ENCODE measurements around the gene SCP2D1. TPM values are rescaled to one million over a fixed set of nuclear protein-coding genes. Genes with fewer than 3 reads are reported as not detected.
"Not testable (repeated sequence)": the region's sequence is repeated elsewhere in the genome, so short reads cannot be mapped to it uniquely, and the experiment has no call there.

Gene SCP2D1
- total RNA-seq, result not detected

GRCh38 chr20:18813483-18813882 is at the start of gene SCP2D1:
TSS of gene SCP2D1 (plus strand) at chr20:18813783. CDS start at chr20:18813816, 33 bp downstream.
- in situ Hi-C loops (cut with MboI; ENCODE audit: low pct_unique_long_range_greater_than_20kb in 2 of 9, low sequenced_read_pairs in 9 of 9, unreplicated experiment in 9 of 9), result no loop called here
- Histone ChIP-seq H3K4me3 (no peak within 1 kb of the TSS), H3K27ac (no peak within 1 kb of the TSS), H3K4me1 (replicated peaks in 1 of 2) (no peaks in the 10 kb centered on the region)
- ATAC-seq (replicated peaks in 6 of 8), result no peak
- 30 to 83% (median 48%) methylated on average over 1 to 2 of the region's 3 CpGs; no CpG with 5 or more reads in 4 of the 10 experiments for WGBS, 10 experiments

GRCh38 chr20:18767676-18768075 is 45.9 kb upstream of the SCP2D1 start:
- no peak for ATAC-seq (replicated peaks in 6 of 8)
- Histone ChIP-seq H3K4me3 (no peak overlapping the region), H3K27ac (no peak overlapping the region), H3K4me1 (replicated peaks in 1 of 2) (no peaks in the 10 kb centered on the region)
- 25 to 100% (median 72%) methylated on average over 1 to 3 of the region's 5 CpGs; no CpG with 5 or more reads in 2 of the 10 experiments for WGBS, 10 experiments
- in situ Hi-C loops (cut with MboI; ENCODE audit: low pct_unique_long_range_greater_than_20kb in 2 of 9, low sequenced_read_pairs in 9 of 9, unreplicated experiment in 9 of 9), result no loop called here

GRCh38 chr20:18773566-18773965 is 40.0 kb upstream of the SCP2D1 start:
- WGBS, 10 experiments, result 57 to 100% (median 83%) methylated on average over 1 of the region's 1 CpG; no CpG with 5 or more reads in 2 of the 10 experiments
- no peak overlapping the region for H3K27ac ChIP-seq
- in situ Hi-C loops (cut with MboI; ENCODE audit: low pct_unique_long_range_greater_than_20kb in 2 of 9, low sequenced_read_pairs in 9 of 9, unreplicated experiment in 9 of 9), result no loop called here
- peaks cover 0 to 2% of the 10 kb centered on the region in 2 donors for H3K4me1 ChIP-seq (replicated peaks in 1 of 2)
- H3K4me3 ChIP-seq, result no peak overlapping the region
- ATAC-seq (replicated peaks in 6 of 8), result peak in 2 of 8 experiments; percentile 41 to 51

GRCh38 chr20:18774207-18774606 is 39.4 kb upstream of the SCP2D1 start:
- 56 to 100% (median 94%) methylated on average over 1 to 2 of the region's 2 CpGs; no CpG with 5 or more reads in 2 of the 10 experiments for WGBS, 10 experiments
- Histone ChIP-seq H3K4me1 (replicated peaks in 1 of 2) (peaks cover 5 to 8% of the 10 kb centered on the region in 2 donors), H3K4me3 (no peak overlapping the region), H3K27ac (no peak overlapping the region)
- in situ Hi-C loops (cut with MboI; ENCODE audit: low pct_unique_long_range_greater_than_20kb in 2 of 9, low sequenced_read_pairs in 9 of 9, unreplicated experiment in 9 of 9), result no loop called here
- no peak for ATAC-seq (replicated peaks in 6 of 8)

- Histone ChIP-seq H3K4me3 (no peak overlapping the region), H3K27ac (no peak overlapping the region), H3K4me1 (replicated peaks in 1 of 2) (peaks cover 5 to 8% of the 10 kb centered on the region in 2 donors)
- WGBS, 10 experiments, result 20 to 100% (median 96%) methylated on average over 1 to 5 of the region's 5 CpGs; no CpG with 5 or more reads in 4 of the 10 experiments
- peak in 2 of 8 experiments; percentile 68 to 71 for ATAC-seq (replicated peaks in 6 of 8)
- in situ Hi-C loops (cut with MboI; ENCODE audit: low pct_unique_long_range_greater_than_20kb in 2 of 9, low sequenced_read_pairs in 9 of 9, unreplicated experiment in 9 of 9), result loop anchor here in 1 of 9 experiments (25.0 kb wide), 1 partner anchor 138 kb away; no protein-coding TSS in a partner anchor
Observed at GRCh38 chr20:18775633-18776032, 38.0 kb upstream of the SCP2D1 start.

- peaks cover 5 to 8% of the 10 kb centered on the region in 2 donors for H3K4me1 ChIP-seq (replicated peaks in 1 of 2)
- WGBS, 10 experiments, result 20 to 100% (median 67%) methylated on average over 2 to 6 of the region's 10 CpGs; no CpG with 5 or more reads in 4 of the 10 experiments
- in situ Hi-C loops (cut with MboI; ENCODE audit: low pct_unique_long_range_greater_than_20kb in 2 of 9, low sequenced_read_pairs in 9 of 9, unreplicated experiment in 9 of 9), result loop anchor here in 1 of 9 experiments (25.0 kb wide), 1 partner anchor 142 kb away; no protein-coding TSS in a partner anchor
- peak overlapping the region in 1 of 2 donors; percentile 43 for H3K27ac ChIP-seq
- peak in 6 of 8 experiments; percentile 33 to 86 (median 61) for ATAC-seq (replicated peaks in 6 of 8)
- no peak overlapping the region for H3K4me3 ChIP-seq
Observed at GRCh38 chr20:18778690-18779392, 34.7 kb upstream of the SCP2D1 start.

- Histone ChIP-seq H3K4me3 (no peak overlapping the region), H3K27ac (no peak overlapping the region), H3K4me1 (replicated peaks in 1 of 2) (peaks cover 5 to 8% of the 10 kb centered on the region in 2 donors)
- in situ Hi-C loops (cut with MboI; ENCODE audit: low pct_unique_long_range_greater_than_20kb in 2 of 9, low sequenced_read_pairs in 9 of 9, unreplicated experiment in 9 of 9), result loop anchor here in 1 of 9 experiments (25.0 kb wide), 1 partner anchor 143 kb away; no protein-coding TSS in a partner anchor
- ATAC-seq (replicated peaks in 6 of 8), result peak in 3 of 8 experiments; percentile 53 to 93 (median 85)
- 0 to 100% (median 87%) methylated on average over 1 to 8 of the region's 9 CpGs for WGBS, 10 experiments
Observed at GRCh38 chr20:18780385-18781130, 33.0 kb upstream of the SCP2D1 start.

- H3K4me3 ChIP-seq, result no peak overlapping the region
- ATAC-seq (replicated peaks in 6 of 8), result no peak
- H3K4me1 ChIP-seq (replicated peaks in 1 of 2), result peaks cover 5 to 8% of the 10 kb centered on the region in 2 donors
- no peak overlapping the region for H3K27ac ChIP-seq
- WGBS, 10 experiments, result 63 to 83% (median 71%) methylated on average over 1 to 3 of the region's 3 CpGs; no CpG with 5 or more reads in 3 of the 10 experiments
- in situ Hi-C loops (cut with MboI; ENCODE audit: low pct_unique_long_range_greater_than_20kb in 2 of 9, low sequenced_read_pairs in 9 of 9, unreplicated experiment in 9 of 9), result loop anchor here in 1 of 9 experiments (25.0 kb wide), 1 partner anchor 144 kb away; no protein-coding TSS in a partner anchor
Observed at GRCh38 chr20:18781509-18781908, 32.1 kb upstream of the SCP2D1 start.

GRCh38 chr20:18783385-18783959 is 30.1 kb upstream of the SCP2D1 start:
- 48 to 100% (median 82%) methylated on average over 1 to 5 of the region's 5 CpGs; no CpG with 5 or more reads in 1 of the 10 experiments for WGBS, 10 experiments
- in situ Hi-C loops (cut with MboI; ENCODE audit: low pct_unique_long_range_greater_than_20kb in 2 of 9, low sequenced_read_pairs in 9 of 9, unreplicated experiment in 9 of 9), result loop anchor here in 1 of 9 experiments (25.0 kb wide), 1 partner anchor 146 kb away; no protein-coding TSS in a partner anchor
- Histone ChIP-seq H3K27ac (no peak overlapping the region), H3K4me3 (no peak overlapping the region), H3K4me1 (replicated peaks in 1 of 2) (peaks cover 5 to 7% of the 10 kb centered on the region in 2 donors)
- ATAC-seq (replicated peaks in 6 of 8), result no peak

- in situ Hi-C loops (cut with MboI; ENCODE audit: low pct_unique_long_range_greater_than_20kb in 2 of 9, low sequenced_read_pairs in 9 of 9, unreplicated experiment in 9 of 9), result loop anchor here in 1 of 9 experiments (25.0 kb wide), 1 partner anchor 150 kb away; no protein-coding TSS in a partner anchor
- not testable (repeated sequence) for ATAC-seq (replicated peaks in 6 of 8); H3K4me1 ChIP-seq (replicated peaks in 1 of 2); H3K4me3 ChIP-seq; H3K27ac ChIP-seq
- 36 to 92% (median 67%) methylated on average over 1 to 2 of the region's 2 CpGs; no CpG with 5 or more reads in 5 of the 10 experiments for WGBS, 10 experiments
Observed at GRCh38 chr20:18787046-18787445, 26.5 kb upstream of the SCP2D1 start.

GRCh38 chr20:18788021-18788420 is 25.6 kb upstream of the SCP2D1 start:
- in situ Hi-C loops (cut with MboI; ENCODE audit: low pct_unique_long_range_greater_than_20kb in 2 of 9, low sequenced_read_pairs in 9 of 9, unreplicated experiment in 9 of 9), result loop anchor here in 1 of 9 experiments (25.0 kb wide), 1 partner anchor 151 kb away; no protein-coding TSS in a partner anchor
- ATAC-seq (replicated peaks in 6 of 8), result no peak
- Histone ChIP-seq H3K4me1 (replicated peaks in 1 of 2) (no peaks in the 10 kb centered on the region), H3K4me3 (no peak overlapping the region), H3K27ac (no peak overlapping the region)

GRCh38 chr20:18790787-18791186 is 22.8 kb upstream of the SCP2D1 start:
- Histone ChIP-seq H3K4me1 (replicated peaks in 1 of 2) (peaks cover 15% of the 10 kb centered on the region in 2 donors), H3K4me3 (no peak overlapping the region), H3K27ac (no peak overlapping the region)
- in situ Hi-C loops (cut with MboI; ENCODE audit: low pct_unique_long_range_greater_than_20kb in 2 of 9, low sequenced_read_pairs in 9 of 9, unreplicated experiment in 9 of 9), result loop anchor here in 1 of 9 experiments (25.0 kb wide), 1 partner anchor 153 kb away; no protein-coding TSS in a partner anchor
- WGBS, 10 experiments, result 0 to 80% (median 33%) methylated on average over 1 to 3 of the region's 3 CpGs
- no peak for ATAC-seq (replicated peaks in 6 of 8)
